Midbrain (tissue), 1 donor: Measurements from ENCODE around the gene MC5R.
"Not testable (repeated sequence)": the region's sequence is repeated elsewhere in the genome, so short reads cannot be mapped to it uniquely, and the experiment has no call there.

Experiments
- DNase-seq: peaks from one replicate; lab custom pipeline; 2025; lab: John Stamatoyannopoulos, UW

The MC5R gene

GRCh38 chr18:13849791-13850190 is 25.8 kb downstream of the MC5R start:
- no peak for DNase-seq

GRCh38 chr18:13862898-13863297 is 38.9 kb downstream of the MC5R start:
- not testable (repeated sequence) for DNase-seq

- DNase-seq, result peak; percentile 0
These were observed 44.7 kb downstream of the MC5R start for GRCh38 chr18:13868501-13869271.

DNA sequence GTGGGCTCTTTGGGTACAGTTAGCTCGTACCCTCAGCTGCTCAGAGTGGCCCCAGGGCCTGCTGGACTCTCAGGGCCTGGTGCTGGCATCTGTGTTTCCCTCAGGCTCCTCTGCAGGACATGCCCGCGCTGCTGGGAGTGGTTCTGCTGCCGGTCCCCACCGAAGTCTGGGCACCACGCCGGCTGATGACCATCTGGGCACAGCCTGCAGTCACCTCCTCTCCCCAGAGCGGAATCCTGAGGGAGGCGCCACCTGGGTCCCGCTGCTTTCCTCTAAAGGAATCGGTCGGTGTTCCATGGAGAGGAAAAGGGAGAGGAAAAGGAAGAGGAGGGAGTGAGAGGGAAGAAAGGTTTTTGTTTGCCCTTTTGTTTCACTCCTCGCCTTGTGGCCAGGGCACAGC is 47.8 kb downstream of the MC5R start:
- DNase-seq, result no peak

- DNase-seq, result no peak
These were observed 48.4 kb downstream of the MC5R start for GRCh38 chr18:13872373-13872772.

DNA sequence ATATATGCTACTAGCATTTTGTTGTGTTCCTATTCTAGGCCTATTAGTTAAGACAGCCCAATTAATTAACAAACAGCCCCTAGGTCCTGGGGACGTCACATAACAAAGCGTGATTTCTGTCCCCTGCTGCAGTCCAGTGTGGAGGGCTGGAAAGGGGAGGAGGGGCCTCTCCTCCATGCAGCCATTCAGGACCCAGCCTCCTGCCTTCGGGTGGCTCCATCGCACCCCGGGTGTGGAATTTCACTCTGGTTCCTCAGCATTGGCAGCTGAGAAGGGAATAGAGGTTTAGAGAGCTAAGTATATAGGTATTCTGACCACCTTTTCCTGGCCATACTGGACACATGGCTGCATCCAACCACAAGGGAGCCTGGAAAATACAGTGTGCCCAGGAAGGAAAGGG is 49.0 kb downstream of the MC5R start:
- no peak for DNase-seq

DNA sequence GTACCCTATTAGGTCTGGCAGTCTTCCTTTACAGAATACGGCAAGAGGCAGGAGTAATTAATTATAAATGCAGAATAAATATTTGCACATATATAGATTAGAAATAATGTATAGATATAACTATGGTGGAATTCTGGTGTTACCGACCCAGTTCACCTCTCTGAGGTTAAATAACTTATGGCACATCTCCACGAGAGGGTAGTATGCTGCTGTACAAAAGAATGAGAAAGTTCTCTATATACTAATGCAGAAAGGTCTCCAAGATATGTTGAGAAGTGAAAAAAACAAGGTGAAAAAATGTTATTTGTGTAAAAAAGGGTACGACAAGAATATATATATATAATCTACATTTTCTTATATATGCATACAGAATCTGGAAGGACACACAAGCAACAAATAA is 50.6 kb downstream of the MC5R start:
- no peak for DNase-seq
